WTC11 (cell line): Measurements from ENCODE around the gene P2RY6. TPM values are rescaled to one million over a fixed set of nuclear protein-coding genes. Genes with fewer than 3 reads are reported as not detected.
A peak's percentile ranks its signal among the peaks of the same experiment; 100 is the strongest.

Experiments used
- ATAC-seq: fragments of 200-7000 bp; cut with Tn5 transposase; 2 replicates; pipeline ENCODE4 v1.10.0; 2021; ENCODE audit warnings: mild to moderate bottlenecking, moderate library complexity
- CTCF ChIA-PET: fragments of 300-600 bp; sonication (Branson Sonifier 250); formaldehyde crosslinking; loops from one replicate; lab custom pipeline; 2021; ENCODE audit warnings: antibody characterized with exemption; lab: Charles Lee
- POLR2A ChIA-PET: fragments of 350-600 bp; sonication (Branson Sonifier 250); formaldehyde crosslinking; loops from one replicate; lab custom pipeline; 2021; ENCODE audit warnings: antibody characterized with exemption; lab: Charles Lee
- DNase-seq: peaks from one replicate; pipeline ENCODE4 v3.0.0; 2021; ENCODE audit warnings: low spot score
- H3K27ac Mint-ChIP-seq: 2 replicates; pipeline ENCODE4 v1.8.0; 2021; ENCODE audit warnings: mixed read lengths
- H3K27me3 Mint-ChIP-seq: 2 replicates; pipeline ENCODE4 v1.8.0; 2021; ENCODE audit warnings: low read depth, mild to moderate bottlenecking, moderate library complexity, mixed read lengths
- H3K36me3 Mint-ChIP-seq: 2 replicates; pipeline ENCODE4 v1.8.0; 2021; ENCODE audit warnings: mixed read lengths
- H3K4me1 Mint-ChIP-seq: 2 replicates; pipeline ENCODE4 v1.8.0; 2022; ENCODE audit warnings: mixed read lengths
- H3K4me3 Mint-ChIP-seq: 2 replicates; pipeline ENCODE4 v1.8.0; 2021; ENCODE audit warnings: mild to moderate bottlenecking, moderate library complexity, mixed read lengths
- H3K9me3 Mint-ChIP-seq: 2 replicates; pipeline ENCODE4 v1.8.0; 2021; ENCODE audit warnings: mixed read lengths
- AR ChIP-seq: fragments of 250-450 bp; sonication (Bioruptor Pico); IDR thresholded peaks from 2 replicates; pipeline ENCODE4 v1.9.0; 2021; ENCODE audit warnings: mild to moderate bottlenecking
- ATF1 ChIP-seq: sonication (generic); formaldehyde crosslinking; IDR thresholded peaks from 2 replicates; pipeline ENCODE4 v1.8.1; 2023; ENCODE audit warnings: mild to moderate bottlenecking, moderate library complexity, missing genetic modification reagents
- CTCF ChIP-seq: fragments of 200-600 bp; IDR thresholded peaks from 2 replicates; pipeline ENCODE4 v1.8.0; 2022; ENCODE audit warnings: antibody characterized with exemption
- HMGA2 ChIP-seq: fragments of 250-450 bp; sonication (Bioruptor Pico); IDR thresholded peaks from 2 replicates; pipeline ENCODE4 v1.4.0; 2021; ENCODE audit warnings: mild to moderate bottlenecking, moderate library complexity
- IRF2 ChIP-seq: sonication (generic); formaldehyde crosslinking; IDR thresholded peaks from 2 replicates; pipeline ENCODE4 v1.8.0; 2022; ENCODE audit warnings: low read depth, missing genetic modification reagents, borderline replicate concordance
- NFE2L1 ChIP-seq: sonication (generic); formaldehyde crosslinking; IDR thresholded peaks from 2 replicates; pipeline ENCODE4 v1.8.1; 2023; ENCODE audit warnings: missing genetic modification reagents
- NR2C2 ChIP-seq: sonication (generic); formaldehyde crosslinking; IDR thresholded peaks from 2 replicates; pipeline ENCODE4 v1.8.0; 2022; ENCODE audit warnings: mild to moderate bottlenecking, missing genetic modification reagents
- NR3C1 ChIP-seq: sonication (generic); formaldehyde crosslinking; conservative IDR thresholded peaks from 2 replicates; pipeline ENCODE4 v1.8.1; 2023; ENCODE audit warnings: low read depth, mild to moderate bottlenecking, missing genetic modification reagents
- RELA ChIP-seq: sonication (generic); formaldehyde crosslinking; IDR thresholded peaks from 2 replicates; pipeline ENCODE4 v1.8.1; 2022; ENCODE audit warnings: missing genetic modification reagents, mild to moderate bottlenecking, borderline replicate concordance
- SMAD3 ChIP-seq: sonication (generic); formaldehyde crosslinking; IDR thresholded peaks from 2 replicates; pipeline ENCODE4 v1.8.0; 2022; ENCODE audit warnings: missing genetic modification reagents, mild to moderate bottlenecking, borderline replicate concordance
- STAT6 ChIP-seq: sonication (generic); formaldehyde crosslinking; conservative IDR thresholded peaks from 2 replicates; pipeline ENCODE4 v1.8.1; 2023; ENCODE audit warnings: mild to moderate bottlenecking, low read depth, missing genetic modification reagents, moderate library complexity
- TEAD1 ChIP-seq: sonication (generic); formaldehyde crosslinking; IDR thresholded peaks from 2 replicates; pipeline ENCODE4 v1.8.0; 2022; ENCODE audit warnings: mild to moderate bottlenecking, missing genetic modification reagents
- TP53 ChIP-seq: sonication (generic); formaldehyde crosslinking; IDR thresholded peaks from 2 replicates; pipeline ENCODE4 v1.8.1; 2023; ENCODE audit warnings: mild to moderate bottlenecking, missing genetic modification reagents
- USF2 ChIP-seq: sonication (generic); formaldehyde crosslinking; IDR thresholded peaks from 2 replicates; pipeline ENCODE4 v1.8.1; 2023; ENCODE audit warnings: mild to moderate bottlenecking, missing genetic modification reagents, moderate library complexity
- ZNF138 ChIP-seq: sonication (generic); formaldehyde crosslinking; conservative IDR thresholded peaks from 2 replicates; pipeline ENCODE4 v1.8.1; 2022; ENCODE audit warnings: mild to moderate bottlenecking, moderate library complexity, missing genetic modification reagents
- ZNF281 ChIP-seq: sonication (generic); formaldehyde crosslinking; IDR thresholded peaks from 2 replicates; pipeline ENCODE4 v1.8.0; 2023; ENCODE audit warnings: mild to moderate bottlenecking, missing genetic modification reagents
- ZNF671 ChIP-seq: fragments of 250-450 bp; sonication (Bioruptor Pico); IDR thresholded peaks from 2 replicates; pipeline ENCODE4 v1.8.0; 2021; ENCODE audit warnings: mild to moderate bottlenecking
- ZSCAN18 ChIP-seq: fragments of 250-450 bp; sonication (Bioruptor Pico); IDR thresholded peaks from 2 replicates; pipeline ENCODE4 v2.1.2; 2022; ENCODE audit warnings: mild to moderate bottlenecking, moderate library complexity
- total RNA-seq: library from RNA; stranded (reverse); gene quantifications from 3 replicates; pipeline ENCODE4 v1.2.3, GENCODE V29; 2021
- TF ChIP-seq, protein P1 (sequence below): fragments of 250-450 bp; sonication (Bioruptor Pico); IDR thresholded peaks from 2 replicates; pipeline ENCODE4 v1.8.0; 2021; ENCODE audit warnings: mild to moderate bottlenecking
- TF ChIP-seq, protein P2 (sequence below): sonication (generic); formaldehyde crosslinking; IDR thresholded peaks from 2 replicates; pipeline ENCODE4 v1.8.0; 2023; ENCODE audit warnings: missing genetic modification reagents

Gene P2RY6
- total RNA-seq, 1 experiment from 2014 or later, result not detected

DNA sequence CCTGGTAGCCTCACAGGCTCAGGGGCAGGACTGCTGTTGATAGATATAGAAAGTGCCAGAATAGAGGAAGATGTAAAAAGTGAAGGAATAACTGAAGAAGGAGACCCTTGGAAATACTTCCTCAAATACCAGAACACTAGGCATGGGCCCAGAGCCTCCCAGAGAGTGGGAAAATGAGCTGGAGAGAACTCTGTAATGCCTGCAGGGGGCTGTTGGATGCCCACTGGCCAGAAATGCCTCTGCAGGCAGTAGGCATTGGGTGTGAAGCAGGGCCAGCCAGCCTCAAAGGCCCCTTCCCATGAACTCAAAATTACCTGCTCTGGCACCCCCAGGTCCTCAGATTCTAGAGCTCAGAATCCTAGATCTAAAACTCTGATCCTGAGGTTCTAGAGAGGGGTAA, 38.9 kb upstream of the P2RY6 start (continued):
- no peak for TF ChIP-seq SMAD3

GRCh38 chr11:73233692-73234470, 38.3 kb upstream of the P2RY6 start:
- no peak overlapping the region for H3K27ac Mint-ChIP-seq
- no peaks in the 10 kb centered on the region for H3K27me3 Mint-ChIP-seq
- H3K4me3 Mint-ChIP-seq, result no peak overlapping the region
- no peaks in the 10 kb centered on the region for H3K36me3 Mint-ChIP-seq
- TF ChIP-seq ZNF138 (CRISPR knock-in tag), result no peak
- TF ChIP-seq CTCF, result no peak
- TF ChIP-seq IRF2 (CRISPR knock-in tag), result no peak
- no peak for TF ChIP-seq AR (CRISPR knock-in tag)
- TF ChIP-seq HMGA2 (CRISPR knock-in tag), result no peak
- TF ChIP-seq ZNF281 (CRISPR knock-in tag), result no peak
- TF ChIP-seq, protein P1, sequence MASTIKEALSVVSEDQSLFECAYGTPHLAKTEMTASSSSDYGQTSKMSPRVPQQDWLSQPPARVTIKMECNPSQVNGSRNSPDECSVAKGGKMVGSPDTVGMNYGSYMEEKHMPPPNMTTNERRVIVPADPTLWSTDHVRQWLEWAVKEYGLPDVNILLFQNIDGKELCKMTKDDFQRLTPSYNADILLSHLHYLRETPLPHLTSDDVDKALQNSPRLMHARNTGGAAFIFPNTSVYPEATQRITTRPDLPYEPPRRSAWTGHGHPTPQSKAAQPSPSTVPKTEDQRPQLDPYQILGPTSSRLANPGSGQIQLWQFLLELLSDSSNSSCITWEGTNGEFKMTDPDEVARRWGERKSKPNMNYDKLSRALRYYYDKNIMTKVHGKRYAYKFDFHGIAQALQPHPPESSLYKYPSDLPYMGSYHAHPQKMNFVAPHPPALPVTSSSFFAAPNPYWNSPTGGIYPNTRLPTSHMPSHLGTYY (CRISPR knock-in tag), result no peak
- no peak for TF ChIP-seq ATF1 (CRISPR knock-in tag)
- TF ChIP-seq ZSCAN18 (CRISPR knock-in tag), result no peak
- no peak for TF ChIP-seq STAT6 (CRISPR knock-in tag)
- TF ChIP-seq, protein P2, sequence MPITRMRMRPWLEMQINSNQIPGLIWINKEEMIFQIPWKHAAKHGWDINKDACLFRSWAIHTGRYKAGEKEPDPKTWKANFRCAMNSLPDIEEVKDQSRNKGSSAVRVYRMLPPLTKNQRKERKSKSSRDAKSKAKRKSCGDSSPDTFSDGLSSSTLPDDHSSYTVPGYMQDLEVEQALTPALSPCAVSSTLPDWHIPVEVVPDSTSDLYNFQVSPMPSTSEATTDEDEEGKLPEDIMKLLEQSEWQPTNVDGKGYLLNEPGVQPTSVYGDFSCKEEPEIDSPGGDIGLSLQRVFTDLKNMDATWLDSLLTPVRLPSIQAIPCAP (CRISPR knock-in tag), result no peak
- no peak for TF ChIP-seq NFE2L1
- no peak for TF ChIP-seq RELA (CRISPR knock-in tag)
- TF ChIP-seq USF2 (CRISPR knock-in tag), result no peak
- TF ChIP-seq NR3C1 (CRISPR knock-in tag), result no peak
- no peak for TF ChIP-seq TEAD1 (CRISPR knock-in tag)
- no peak for TF ChIP-seq ZNF671 (CRISPR knock-in tag)
- no peak for TF ChIP-seq NR2C2 (CRISPR knock-in tag)
- no peak for TF ChIP-seq TP53
- no peaks in the 10 kb centered on the region for H3K9me3 Mint-ChIP-seq
- ChIA-PET POLR2A (no interaction called here), CTCF (interaction anchor here (1.1 to 6.1 kb wide), 5 partner anchors 9 to 64 kb away, joined by 3 to 129 read pairs (median 5); no protein-coding TSS in a partner anchor)
- peaks cover 11% of the 10 kb centered on the region for H3K4me1 Mint-ChIP-seq
- DNase-seq (peak; percentile 2), ATAC-seq (no peak)
